ENCODE measurements around the gene SHB. TPM values are rescaled to one million over a fixed set of nuclear protein-coding genes. Genes with fewer than 3 reads are reported as not detected.

SHB gene
- total RNA-seq, 1 donor from 2014 or later: 24.1 TPM

DNA sequence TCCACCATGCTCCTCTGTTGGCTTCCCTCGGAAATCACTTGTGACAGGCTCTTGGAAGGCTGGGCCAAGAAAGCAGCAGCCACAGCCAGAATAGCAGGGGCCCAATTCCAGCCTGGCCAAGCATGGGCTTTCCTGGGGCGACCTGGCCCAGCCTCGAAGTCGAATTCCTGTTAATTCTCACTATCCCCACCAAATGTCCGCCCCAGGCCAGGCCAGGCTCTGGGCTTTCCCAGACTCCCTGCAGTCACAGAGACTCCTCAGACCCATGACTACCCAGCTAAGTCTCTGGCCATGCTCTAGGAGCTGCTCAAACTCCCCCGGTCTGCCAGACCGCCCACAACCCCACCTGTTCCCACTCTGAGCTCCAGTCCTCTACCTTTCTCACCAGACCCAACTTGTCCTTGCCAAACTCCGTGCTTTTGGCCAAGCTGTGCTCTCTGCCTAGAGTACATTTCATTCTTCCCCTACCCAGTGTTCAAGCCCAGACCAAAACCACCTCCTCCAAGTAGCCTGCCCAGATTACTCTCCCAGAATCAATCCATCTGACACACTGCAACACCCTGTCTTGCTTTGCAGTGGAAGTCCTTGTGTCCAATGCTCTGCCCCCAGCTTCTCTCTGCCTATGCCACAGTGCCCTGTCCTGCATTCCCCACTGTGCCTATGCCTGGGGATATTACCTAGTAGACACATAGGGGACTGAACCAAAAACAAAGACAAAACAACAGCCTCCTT, 26.2 kb downstream of the SHB start:
- DNase-seq (ENCODE audit: low spot score): no peak

DNA sequence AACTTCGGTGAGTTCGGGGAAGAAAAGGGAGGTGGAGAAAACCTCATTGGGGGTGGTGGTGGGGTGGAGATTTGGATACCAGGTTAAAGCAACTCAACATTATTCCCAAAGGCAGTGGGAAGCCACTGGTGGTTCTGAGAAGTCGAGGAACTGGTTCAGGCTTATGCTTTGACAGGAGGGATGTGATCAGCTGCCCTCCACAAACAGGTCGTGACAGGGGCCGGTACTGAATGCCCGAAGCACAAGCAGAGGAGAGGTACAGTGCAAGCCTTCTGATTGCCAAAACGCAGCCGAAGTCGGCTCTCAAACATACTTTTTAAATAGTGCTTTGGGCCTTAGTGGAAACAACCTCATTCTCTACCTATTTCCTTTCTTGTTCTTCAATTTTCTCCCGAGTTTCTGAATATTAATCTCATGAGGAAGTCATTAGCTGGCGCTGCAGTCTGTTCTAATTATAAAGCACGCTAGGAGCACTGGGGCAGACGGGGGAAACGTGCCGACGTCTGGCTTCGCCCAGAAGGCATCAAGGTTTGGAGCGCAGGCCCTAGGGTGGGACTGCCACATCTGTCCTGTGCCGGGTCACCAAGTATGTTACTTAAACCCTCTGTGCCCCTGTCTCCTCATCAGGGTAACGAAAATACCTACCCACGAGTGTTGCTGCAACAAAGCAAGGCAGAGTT, 27.3 kb downstream of the SHB start:
- DNase-seq (ENCODE audit: low spot score): no peak

DNA sequence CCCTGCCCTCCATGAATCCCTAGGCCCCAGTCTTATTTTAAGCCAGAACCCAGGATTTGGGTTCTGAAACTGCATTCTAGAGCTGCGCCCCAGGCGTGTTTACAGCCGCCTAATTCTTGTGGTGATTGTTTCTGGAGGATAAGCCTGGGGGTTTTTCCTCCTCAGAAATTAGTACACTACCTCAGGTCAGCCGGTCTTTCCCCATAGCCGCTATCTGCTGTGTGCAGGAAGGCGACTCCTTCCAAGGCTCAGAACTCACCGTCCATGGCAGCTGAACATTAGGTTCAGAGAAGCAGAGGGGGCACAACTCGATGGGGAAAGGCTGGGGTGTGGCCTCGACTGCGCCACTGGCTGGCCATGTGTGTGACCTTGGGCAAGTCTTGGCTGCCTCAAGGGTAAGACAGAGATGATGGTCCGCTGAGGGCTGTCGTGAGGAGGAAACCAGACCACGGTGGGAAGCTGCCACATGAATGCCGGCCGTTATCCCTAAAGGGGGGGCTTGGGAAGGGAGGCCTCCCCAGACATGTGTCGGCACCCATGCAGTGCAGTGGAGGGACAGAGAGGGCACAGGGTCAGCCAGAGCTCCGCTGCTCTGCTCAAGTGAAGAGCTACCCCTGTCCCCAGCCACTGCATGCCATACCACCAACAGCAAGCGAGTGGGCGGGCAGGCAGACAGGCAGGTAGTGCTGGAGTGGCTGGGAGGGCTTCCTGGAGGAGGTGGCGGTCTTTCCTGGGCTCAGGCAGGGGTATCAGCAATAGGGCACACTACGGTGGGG, 28.9 kb downstream of the SHB start:
- DNase-seq (ENCODE audit: low spot score): peak; percentile 26

DNA sequence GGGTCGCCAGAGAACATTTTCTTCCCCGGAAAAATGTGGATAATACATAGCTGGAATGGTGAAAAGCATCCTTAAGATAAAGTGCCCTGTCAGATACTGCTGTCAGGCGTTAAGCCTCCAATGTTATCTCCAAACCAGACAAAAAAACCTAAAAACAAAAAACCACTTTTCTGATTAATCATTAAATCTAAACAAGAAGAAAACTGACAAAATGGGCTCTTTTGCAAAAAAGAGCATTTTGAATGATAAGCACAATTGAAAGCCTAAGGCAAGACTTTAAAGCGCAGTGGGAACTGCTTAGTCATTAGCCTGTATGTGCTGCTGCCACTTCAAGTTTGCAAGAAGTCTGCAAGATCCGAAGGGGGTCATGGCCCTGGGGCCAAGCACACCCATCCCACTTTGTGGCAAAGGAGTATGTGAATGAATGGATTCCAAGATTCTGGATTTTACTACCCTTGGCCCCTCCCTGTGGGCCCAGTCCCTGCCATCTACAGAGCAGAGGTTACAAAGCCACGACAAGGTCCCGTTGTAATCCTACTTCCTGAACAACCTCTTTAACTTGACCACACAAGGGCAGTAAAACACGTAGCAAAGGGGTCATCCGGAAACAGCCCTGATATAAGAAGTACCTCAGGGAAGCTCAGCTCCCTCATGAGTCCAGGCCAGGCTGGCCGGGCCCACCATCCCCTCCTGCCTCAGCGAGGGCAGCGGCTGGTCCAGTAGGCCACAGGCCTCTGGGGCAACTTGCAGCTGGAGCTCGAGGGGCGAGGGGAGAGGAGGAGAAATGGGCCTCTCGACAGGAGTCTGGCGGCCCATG, 29.7 kb downstream of the SHB start:
- DNase-seq (ENCODE audit: low spot score): peak; percentile 68

DNA sequence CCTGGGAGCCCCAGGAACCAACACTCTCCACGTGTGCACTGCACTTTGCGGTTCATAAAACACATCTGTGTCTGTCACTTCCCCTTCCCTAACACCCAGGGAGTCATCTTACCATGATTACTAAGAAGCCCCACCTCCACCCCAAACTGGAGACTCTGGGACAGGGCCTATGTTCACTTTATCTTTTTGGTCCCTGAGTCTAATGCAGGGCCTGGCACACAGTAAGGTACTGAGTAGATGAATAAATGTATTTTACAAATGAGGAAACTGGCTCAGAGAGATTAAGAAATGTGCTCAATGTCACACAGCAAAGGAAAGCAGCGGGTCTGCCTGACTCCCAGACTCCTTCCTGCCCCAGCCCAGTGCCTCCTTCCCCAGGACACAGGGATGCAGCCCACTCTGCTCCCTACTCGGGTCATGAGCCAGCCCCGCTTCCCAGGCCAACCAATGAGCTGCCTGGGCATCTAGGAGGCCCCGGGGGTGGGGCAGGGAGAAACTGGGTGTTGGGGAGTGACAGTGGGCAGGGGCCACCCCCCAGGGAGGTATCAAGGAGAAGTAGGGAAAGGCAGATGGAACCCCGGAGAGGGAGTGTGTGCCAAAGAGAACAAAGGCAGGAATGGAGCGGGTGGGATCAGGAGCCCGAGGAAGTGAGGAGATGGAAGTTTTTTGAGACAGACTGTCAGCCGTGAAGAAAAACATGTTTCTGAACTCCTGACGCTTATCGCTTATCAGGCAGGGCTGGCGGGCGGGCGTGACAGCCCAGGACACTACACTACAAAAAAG, 30.5 kb downstream of the SHB start:
- DNase-seq (ENCODE audit: low spot score): peak; percentile 82

DNA sequence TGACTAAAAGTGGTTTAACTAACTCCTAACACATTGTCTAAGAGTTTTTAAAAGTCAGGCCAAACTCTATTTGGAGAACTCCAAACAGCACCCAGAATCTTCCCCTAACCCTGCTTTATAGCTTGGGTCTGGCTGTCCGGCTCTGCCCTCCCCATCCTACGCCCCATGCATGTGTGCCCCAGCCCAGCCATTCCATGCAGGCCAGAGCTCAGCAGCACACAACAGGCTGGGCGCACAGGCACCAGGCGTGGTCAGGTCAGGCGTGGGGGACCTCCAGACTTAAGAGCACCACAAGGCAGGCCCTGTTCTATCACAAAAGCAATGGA, 31.1 kb downstream of the SHB start:
- DNase-seq (ENCODE audit: low spot score): no peak

DNA sequence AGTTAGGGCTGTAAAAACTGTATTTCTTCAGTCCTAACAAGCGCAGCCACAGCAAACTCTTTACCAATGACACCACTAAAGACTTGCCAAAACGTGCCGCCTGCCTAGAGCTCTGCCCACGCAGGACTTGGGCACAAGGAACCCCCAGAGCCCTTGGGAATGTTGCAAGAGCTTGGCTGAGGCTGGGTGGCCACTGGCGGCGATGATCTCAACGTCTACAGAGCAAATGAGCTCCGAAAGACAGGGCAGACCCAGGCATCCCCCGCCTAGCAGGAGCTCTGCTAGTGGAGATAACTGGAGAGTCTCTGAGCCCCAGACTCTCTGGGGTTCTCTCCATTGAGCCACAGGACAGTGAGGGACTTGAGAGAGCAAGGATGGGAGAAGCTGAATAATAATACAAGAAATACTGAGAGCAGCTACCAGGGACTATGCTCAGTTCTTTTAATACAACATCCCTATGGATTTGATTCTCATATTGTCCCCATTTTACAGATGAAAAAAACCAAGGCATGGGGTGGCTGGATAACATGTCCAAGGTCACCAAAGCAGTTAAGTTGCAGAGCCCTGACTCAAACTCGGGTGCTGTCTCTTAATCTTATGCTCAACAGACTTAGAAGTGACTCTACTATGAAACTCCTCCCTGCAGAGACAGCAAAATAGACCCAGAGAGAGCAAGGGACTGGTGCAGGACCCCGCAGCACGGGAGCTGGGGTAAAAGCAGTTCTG, 32.5 kb downstream of the SHB start:
- DNase-seq (ENCODE audit: low spot score): no peak

DNA sequence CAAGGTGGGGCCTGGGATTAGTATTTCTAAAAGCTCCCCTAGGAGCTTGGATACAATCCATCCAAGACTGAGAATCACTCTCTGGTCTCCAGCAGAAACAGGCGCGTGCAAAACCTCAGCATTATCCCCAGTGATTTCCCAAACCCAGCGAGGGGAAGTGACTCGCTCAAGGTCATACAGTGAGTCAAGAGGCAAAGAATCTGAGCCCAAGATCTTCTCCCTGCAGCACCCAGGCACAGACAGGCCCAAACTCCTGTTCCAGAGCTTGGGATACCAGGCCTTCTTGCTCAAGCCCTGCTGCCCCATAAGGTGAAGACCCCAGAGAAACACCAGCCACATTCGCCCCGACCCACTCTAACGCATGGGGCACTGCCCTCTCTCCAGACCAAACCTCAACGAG, 33.2 kb downstream of the SHB start:
- no peak for DNase-seq (ENCODE audit: low spot score)

DNA sequence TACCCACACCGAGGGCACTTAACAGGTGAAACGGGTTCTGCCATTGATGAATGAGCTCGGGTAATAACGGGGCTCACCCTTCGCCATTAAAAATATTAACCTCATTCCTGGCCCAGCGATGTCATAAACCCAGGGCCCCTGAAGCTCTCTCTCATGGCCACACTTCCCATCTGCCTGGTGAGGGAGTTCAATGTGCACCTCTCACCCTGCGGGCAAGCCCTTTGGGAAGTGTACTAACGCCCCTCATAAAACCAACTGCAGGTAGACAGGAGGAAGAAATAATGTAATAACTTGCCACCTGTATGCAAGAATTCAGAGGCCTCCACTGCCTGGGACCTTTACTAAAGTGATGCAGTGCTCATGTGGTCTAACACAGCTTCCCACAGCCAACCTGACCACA, 35.1 kb downstream of the SHB start:
- DNase-seq (ENCODE audit: low spot score): no peak

DNA sequence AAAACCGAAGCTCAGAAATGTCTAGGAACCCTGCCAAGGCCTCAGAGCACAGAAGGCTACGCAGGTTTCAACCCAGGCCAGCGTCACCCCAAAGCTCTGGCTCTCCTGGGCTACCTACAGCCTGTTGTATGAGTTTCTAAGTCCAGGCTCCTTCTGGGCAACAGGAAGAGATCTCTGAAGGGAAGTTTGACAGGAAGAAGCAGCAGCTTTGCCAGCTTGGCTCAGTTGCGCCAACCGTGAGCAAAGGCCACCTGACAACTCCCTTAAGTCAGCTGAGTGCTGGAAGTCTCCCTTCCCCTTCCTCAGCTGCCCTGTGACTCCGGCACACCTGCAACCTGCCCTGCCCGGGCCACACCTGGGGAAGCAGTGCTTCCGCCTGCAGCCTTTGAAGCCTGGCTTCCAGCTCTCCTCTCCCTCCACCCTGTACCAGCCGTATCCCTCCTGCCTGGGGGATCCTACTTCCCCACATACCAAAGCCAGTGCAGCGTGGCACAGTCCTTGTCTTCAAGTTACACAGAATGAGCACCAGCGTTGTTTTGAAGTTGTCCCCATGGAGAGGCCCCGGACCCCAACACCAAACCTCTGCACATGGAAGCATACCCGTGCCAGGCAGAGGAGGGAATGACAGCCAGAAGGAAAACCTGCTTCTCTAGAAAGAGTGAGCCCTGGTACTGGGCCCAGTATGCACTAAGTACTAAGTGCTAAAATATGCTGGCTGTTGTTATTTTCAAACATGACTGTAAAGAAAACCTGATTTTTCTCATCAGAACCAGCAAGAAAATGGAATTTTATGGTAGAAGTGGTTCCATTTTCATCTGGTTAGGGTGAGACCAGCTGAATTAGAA, 36.5 kb downstream of the SHB start:
- no peak for DNase-seq (ENCODE audit: low spot score)

DNA sequence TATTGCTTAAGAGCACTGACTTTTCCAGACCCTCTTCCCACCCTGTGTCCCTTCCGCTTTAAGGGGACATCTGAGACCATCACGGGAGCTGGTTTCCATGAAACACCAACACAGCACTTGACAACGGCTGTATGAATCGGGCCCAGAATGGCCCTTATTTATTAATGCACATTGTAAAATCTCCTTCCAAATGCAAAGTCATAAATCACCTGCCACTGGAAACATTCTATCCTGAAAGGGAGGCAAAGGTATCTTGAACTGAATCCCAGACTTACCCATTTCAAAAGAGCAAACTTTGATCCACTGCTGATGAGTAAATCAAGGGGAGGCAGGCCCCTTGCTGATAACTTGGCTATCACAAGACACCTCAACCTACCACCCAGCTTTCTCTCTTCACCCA, 37.4 kb downstream of the SHB start:
- no peak for DNase-seq (ENCODE audit: low spot score)

DNA sequence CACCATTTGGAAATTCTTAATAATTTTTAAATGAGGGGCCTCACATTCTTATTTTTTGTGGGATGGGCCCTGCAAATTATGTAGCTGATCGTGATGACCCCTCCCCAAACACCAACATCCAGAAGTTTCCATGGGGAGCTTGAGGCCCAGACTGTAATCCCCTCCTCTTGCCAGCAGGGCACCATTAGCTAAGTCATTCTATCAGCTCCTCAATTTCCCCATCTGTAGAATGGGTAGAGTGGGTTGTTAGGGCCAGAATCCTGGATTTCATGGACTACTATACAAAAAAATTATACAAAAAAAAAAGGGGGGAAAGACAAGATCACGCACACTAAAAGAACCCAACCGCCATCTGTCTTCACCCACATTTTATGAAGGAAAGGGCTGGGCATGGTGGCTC, 38.4 kb downstream of the SHB start:
- DNase-seq (ENCODE audit: low spot score): no peak

DNA sequence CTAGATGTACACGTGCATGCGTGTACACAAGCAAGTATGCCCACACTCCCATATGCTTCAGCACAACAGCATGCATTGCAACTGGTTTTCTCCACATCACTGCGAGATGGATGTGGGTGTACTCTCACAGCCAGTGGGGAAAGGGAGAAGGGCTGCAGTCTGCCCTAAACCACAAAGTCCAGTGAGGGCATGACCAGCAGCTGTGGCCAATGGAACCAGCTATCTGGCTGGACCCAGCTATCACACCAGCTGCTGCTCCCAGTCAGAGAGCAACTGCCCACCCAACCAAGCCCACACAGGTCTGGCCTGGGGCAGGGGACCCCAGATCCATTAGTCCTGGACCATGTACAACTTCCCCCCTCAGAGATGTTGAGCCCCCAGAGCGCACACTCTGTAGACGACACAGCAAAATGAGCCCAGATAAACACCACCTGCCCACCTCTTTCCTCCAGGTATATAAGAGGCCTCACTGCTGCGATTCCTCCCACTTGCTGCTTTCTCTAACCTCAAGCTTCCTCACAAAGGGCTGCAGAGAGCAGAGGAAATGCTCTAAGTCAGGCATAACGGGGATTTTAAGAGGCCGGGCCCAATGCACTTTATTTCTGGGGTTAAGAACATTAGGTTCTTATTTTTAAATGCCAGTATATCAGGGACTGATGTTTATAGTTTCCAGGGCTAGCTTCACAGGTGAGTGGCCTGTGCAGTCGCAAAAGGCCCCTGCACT, 39.0 kb downstream of the SHB start:
- no peak for DNase-seq (ENCODE audit: low spot score)

DNA sequence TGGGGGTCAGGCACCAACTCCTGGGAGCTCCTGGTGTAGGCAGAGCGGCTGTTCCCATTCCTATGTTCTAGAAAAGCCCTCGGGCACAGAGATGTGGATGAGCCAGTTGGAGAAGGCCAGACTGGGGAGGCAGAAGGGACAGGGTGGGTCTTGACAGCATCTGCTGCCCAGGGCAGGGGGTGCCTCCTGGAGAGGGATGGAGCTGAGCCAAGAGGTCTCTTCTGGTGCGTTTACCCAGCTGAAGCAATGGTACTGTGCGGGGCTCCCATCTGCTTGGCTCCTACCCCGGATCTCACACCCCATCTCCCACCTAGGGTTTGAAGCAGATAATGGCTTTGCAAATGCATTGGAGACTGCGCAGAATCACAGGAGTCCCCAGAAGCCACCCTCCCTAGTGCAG, 41.3 kb downstream of the SHB start:
- DNase-seq (ENCODE audit: low spot score): no peak

DNA sequence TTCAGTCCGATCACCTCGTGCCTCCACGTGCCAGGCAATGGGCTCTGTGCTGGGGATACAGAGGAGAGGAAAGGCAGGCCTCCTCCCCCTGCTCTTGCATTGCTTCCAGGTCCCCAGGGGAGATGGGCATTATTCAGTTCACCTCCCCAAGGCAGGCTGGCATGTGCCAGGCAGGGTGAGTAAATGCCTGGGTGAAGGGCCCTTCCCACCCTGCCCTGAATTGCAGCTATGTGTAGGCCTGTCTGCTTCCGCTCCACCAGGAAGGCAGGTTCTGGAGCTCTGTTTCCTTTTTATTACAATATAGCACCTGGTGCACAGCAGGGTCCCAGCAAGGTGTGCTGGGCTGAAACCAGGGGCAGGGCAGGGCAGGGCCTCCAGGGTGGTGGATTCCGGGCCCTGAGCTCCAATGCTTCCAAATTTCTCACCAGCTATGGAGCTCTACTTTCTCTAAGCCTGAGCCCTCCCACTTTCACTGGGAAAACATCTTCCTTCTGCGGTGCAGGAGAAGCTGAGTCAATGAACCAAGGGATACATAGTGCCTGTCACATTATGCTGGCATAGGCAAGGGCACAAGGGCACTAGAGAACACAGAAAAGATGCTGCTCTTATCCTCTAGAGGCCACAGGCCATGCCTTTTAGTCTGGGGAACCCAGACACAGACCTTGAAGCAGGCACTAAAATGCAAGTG, 42.0 kb downstream of the SHB start:
- DNase-seq (ENCODE audit: low spot score): no peak

DNA sequence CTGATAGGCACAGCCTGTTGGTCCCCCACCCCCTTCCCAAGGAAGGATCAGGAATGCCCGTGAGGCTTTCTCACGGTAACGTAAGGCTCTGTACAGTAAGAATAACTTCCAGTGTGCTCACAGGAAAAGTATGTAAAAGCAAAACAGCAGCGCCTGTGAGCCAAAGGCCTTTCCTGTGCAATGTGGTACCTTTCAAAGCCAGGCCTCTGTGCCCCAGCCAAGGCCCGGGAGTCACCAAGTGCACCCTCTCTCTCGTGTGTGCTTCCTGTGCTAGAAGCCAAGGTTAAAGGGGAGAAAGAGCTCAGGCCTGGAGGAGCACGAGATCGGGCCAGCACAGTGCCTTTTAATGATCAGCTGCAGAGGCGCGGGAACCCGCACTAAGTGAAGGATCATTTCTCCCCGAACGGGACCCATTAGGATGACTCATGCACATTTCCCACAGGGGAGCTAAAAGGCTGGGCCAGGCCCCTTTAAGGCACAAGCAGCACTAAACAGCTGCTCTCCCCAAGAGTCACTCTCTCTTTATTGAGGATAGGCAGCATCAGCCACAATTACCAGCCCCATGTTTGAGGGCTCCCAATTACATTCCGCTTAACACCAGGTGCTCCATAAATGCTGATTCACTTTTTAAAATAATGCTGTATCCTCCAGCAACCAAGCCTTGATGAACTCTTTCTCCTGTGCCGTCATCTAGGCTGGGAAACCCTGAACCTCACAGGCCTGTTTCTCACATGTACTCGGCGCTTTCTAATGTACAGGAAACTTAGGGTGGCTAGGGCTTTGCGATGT, 42.8 kb downstream of the SHB start:
- peak; percentile 85 for DNase-seq (ENCODE audit: low spot score)

DNA sequence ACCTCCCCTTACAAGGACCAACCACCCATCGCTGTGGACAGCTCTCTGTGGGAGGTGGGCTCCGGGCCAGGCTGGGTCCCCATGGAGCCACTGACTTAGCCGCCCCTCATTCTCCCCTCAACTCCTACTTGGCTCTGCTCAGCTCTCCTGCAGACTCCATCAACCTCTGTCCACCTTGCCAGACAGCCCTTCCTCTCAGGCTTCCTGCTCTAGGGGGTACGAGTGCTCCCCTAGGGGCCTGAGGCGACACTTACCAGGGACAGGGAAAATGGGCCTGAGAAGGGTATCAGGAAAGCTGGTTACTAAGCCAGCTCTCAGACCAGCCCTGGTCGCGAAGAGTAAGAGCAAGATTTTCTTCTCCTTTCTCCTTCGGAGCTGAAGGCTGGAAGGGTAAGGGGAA, 43.9 kb downstream of the SHB start:
- DNase-seq (ENCODE audit: low spot score): no peak
